H1 (cell line): Measurements from ENCODE around the gene PDE9A. TPM values are rescaled to one million over a fixed set of nuclear protein-coding genes. Genes with fewer than 3 reads are reported as not detected.

ENCODE experiments used
- TAF1 ChIP-seq: IDR thresholded peaks from 2 replicates; pipeline ENCODE4 v1.6.1; 2011; ENCODE audit warnings: mild to moderate bottlenecking, low read depth, low read length
- polyA plus RNA-seq, 7 experiments: library from polyadenylated mRNA; depleted of rRNA in 3 of 7; stranded (reverse) in 5 of 7; unstranded in 2 of 7; fragments of >200 nt in 5 of 7; fragments of 200-250 nt in 2 of 7; gene quantifications; 1 replicate in 5 of 7; 2 replicates in 1 of 7; 4 replicates in 1 of 7; pipeline versions ENCODE4 v1.2.1 to v1.2.3, GENCODE V29; 2011 to 2013; ENCODE audit warnings: missing spikeins in 2 of 7, mixed read lengths in 2 of 7
- total RNA-seq: library from RNA; stranded (reverse); fragmentation: NEBNext Ultra II Directional; extraction: Animal tissue kit (Norgen Biotek cat#: 25700); gene quantifications from 2 replicates; pipeline ENCODE4 v1.2.1, GENCODE V29; 2021

PDE9A gene
- total and polyA plus RNA-seq, 2 of the 8 experiments (the other 6 are each of a cell fraction or from before 2014, with no cell fraction given) = 39.2 to 45.9 TPM

GRCh38 chr21:42616446-42616845, 37.0 kb upstream of the PDE9A start (continued):
- no peak for TF ChIP-seq TAF1
